OCI-LY3 (cell line): ENCODE data around the gene PTPN1.

Experiments used
- CTCF ChIP-seq: fragments of 200-600, 300-600 bp; sonication (generic); IDR thresholded peaks from 2 replicates; pipeline ENCODE4 v1.5.1; 2014; ENCODE audit warnings: antibody characterized with exemption, low read length, low read depth
- EZH2phosphoT487 ChIP-seq: fragments of 200-600 bp; shearing (Covaris generic); IDR thresholded peaks from 2 replicates; pipeline ENCODE4 v1.6.1; 2018; ENCODE audit warnings: antibody characterized with exemption, mixed run types, low read depth

- TF ChIP-seq CTCF: no peak
- TF ChIP-seq EZH2phosphoT487: no peak
Observed at GRCh38 chr20:50493881-50494253, 16.3 kb upstream of the PTPN1 start.
